ENCODE results near the gene RTRAF. TPM values are rescaled to one million over a fixed set of nuclear protein-coding genes. Genes with fewer than 3 reads are reported as not detected.

The RTRAF gene
- total and polyA plus RNA-seq, 2 donors (not counting 3 experiments of a cell fraction or from before 2014, with no cell fraction given) = 64.0 to 237 TPM

- no peak for TF ChIP-seq EZH2 (IDR thresholded peaks at IDR 0.05; ENCODE audit: borderline replicate concordance, low read depth, low read length, severe bottlenecking)
- TF ChIP-seq POLR2AphosphoS5 (IDR thresholded peaks at IDR 0.05; ENCODE audit: insufficient read depth, low read depth, low read length) = no peak
- TF ChIP-seq POLR2A (IDR thresholded peaks at IDR 0.05; ENCODE audit: low read depth, low read length) = no peak
- TF ChIP-seq, protein P1, sequence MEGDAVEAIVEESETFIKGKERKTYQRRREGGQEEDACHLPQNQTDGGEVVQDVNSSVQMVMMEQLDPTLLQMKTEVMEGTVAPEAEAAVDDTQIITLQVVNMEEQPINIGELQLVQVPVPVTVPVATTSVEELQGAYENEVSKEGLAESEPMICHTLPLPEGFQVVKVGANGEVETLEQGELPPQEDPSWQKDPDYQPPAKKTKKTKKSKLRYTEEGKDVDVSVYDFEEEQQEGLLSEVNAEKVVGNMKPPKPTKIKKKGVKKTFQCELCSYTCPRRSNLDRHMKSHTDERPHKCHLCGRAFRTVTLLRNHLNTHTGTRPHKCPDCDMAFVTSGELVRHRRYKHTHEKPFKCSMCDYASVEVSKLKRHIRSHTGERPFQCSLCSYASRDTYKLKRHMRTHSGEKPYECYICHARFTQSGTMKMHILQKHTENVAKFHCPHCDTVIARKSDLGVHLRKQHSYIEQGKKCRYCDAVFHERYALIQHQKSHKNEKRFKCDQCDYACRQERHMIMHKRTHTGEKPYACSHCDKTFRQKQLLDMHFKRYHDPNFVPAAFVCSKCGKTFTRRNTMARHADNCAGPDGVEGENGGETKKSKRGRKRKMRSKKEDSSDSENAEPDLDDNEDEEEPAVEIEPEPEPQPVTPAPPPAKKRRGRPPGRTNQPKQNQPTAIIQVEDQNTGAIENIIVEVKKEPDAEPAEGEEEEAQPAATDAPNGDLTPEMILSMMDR (IDR thresholded peaks at IDR 0.05; ENCODE audit: extremely low read depth in 1 of 2, insufficient read depth in 1 of 2, low read depth in 1 of 2, low read length in 2 of 2) = no peak
- TF ChIP-seq, protein P2, sequence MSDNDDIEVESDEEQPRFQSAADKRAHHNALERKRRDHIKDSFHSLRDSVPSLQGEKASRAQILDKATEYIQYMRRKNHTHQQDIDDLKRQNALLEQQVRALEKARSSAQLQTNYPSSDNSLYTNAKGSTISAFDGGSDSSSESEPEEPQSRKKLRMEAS (IDR thresholded peaks at IDR 0.05; ENCODE audit: insufficient read depth, insufficient read length) = no peak
- TF ChIP-seq FOS (IDR thresholded peaks at IDR 0.05; ENCODE audit: borderline replicate concordance, insufficient read depth, low read length) = no peak
- no peak for TF ChIP-seq MYC (IDR thresholded peaks at IDR 0.05; ENCODE audit: low read depth, low read length)
- no peak for TF ChIP-seq GATA2 (IDR thresholded peaks at IDR 0.05; ENCODE audit: insufficient read depth, insufficient read length, low read depth, low read length)
- TF ChIP-seq JUN (IDR thresholded peaks at IDR 0.05; ENCODE audit: borderline replicate concordance, insufficient read depth, insufficient read length, low read depth) = no peak
These were observed 69.0 kb downstream of the RTRAF start for GRCh38 chr14:52058341-52058740.

More at GRCh38 chr14:52058341-52058740, 69.0 kb downstream of the RTRAF start:
- H3K4me3 ChIP-seq (replicated peaks in 1 of 3; ENCODE audit: insufficient read depth in 1 of 3, low read depth in 1 of 3, low read length in 3 of 3) = no peak overlapping the region
- no peak overlapping the region for H3K4me2 ChIP-seq (ENCODE audit: insufficient read depth, low read length)
- dilution Hi-C loops (cut with MboI; ENCODE audit: extremely low pct_ligation_motif_present, low sequenced_read_pairs) = no loop called here
- H3K36me3 ChIP-seq (ENCODE audit: control insufficient read depth in 2 of 2, extremely low read depth in 1 of 2, insufficient read depth in 2 of 2, low read length in 2 of 2) = no peaks in the 10 kb centered on the region
- H3K79me2 ChIP-seq (ENCODE audit: control insufficient read depth, insufficient read depth, low read length) = no peaks in the 10 kb centered on the region
- no peaks in the 10 kb centered on the region for H3K9me1 ChIP-seq (replicated peaks; ENCODE audit: control insufficient read depth, extremely low read depth, insufficient read depth, low read length)
- no TSS peak for BruUV-seq (replicated peaks)
- H3K27ac ChIP-seq (ENCODE audit: insufficient read depth, low read depth, low read length) = no peak overlapping the region
- POLR2A ChIA-PET = no interaction called here
- H3K9me3 ChIP-seq (replicated peaks; ENCODE audit: control insufficient read depth, insufficient read depth, low read length) = no peaks in the 10 kb centered on the region
- H3K27me3 ChIP-seq (ENCODE audit: control insufficient read depth in 2 of 2, insufficient read depth in 2 of 2, low read length in 2 of 2) = peaks cover 2 to 4% of the 10 kb centered on the region in 2 experiments
- intact Hi-C loops (cut with micrococcal nuclease) = no loop called here
- H4K20me1 ChIP-seq (replicated peaks; ENCODE audit: control insufficient read depth, extremely low read depth, insufficient read depth, low read length) = no peaks in the 10 kb centered on the region
- H2AFZ ChIP-seq (ENCODE audit: low read depth, low read length) = no peak overlapping the region
- FAIRE-seq = no peak
- DNase-seq (ENCODE audit: low read depth, low spot score) = no peak
- H3K4me1 ChIP-seq (ENCODE audit: control insufficient read depth, extremely low read depth, insufficient read depth, low read length) = no peaks in the 10 kb centered on the region
- no peak overlapping the region for H3K9ac ChIP-seq (replicated peaks; ENCODE audit: extremely low read depth, insufficient read depth, low read length)
- CTCF ChIA-PET = interaction anchor here (1.0 to 2.8 kb wide), 4 partner anchors 10 to 13 kb away, joined by 4 to 10 read pairs (median 6); partner anchors contain the start of gene NID2

All from endothelial cell of umbilical vein (primary cell).